ENCODE results near the gene ZNF653.
"Not testable (repeated sequence)": the region's sequence is repeated elsewhere in the genome, so short reads cannot be mapped to it uniquely, and the experiment has no call there.

Gene ZNF653

DNA sequence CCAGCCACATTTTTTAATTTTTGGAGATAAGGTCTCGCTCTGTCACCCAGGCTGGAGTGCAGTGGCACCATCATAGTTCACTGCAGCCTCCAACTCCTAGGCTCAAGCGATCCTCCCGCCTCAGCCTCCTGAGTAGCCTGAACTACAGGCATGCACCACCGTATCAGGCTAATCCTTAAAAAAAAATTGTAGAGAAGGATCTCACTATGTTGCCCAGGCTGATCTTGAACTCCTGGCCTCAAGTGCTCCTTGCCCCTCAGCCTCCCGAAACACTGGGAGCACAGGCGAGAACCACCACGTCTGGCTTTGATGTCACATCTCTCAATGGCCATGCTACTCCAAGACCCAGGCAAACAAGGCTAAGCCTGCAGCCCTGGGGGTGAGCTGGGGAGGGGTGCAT, 49.0 kb downstream of the ZNF653 start:
- no peak for DNase-seq (ENCODE audit: low read depth, low spot score)

DNA sequence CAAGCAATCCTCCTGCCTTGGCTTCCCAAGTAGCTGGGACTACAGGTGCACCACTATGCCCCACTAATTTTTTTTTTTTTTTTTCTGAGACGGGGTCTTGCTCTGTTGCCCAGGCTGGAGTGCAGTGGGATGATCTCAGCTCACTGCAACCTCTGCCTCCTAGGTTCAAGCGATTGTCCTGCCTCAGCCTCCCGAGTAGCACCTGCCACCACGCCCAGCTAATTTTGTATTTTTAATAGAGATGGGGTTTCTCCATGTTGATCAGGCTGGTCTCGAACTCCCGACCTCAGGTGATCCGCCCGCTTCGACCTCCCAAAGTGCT, 50.4 kb downstream of the ZNF653 start:
- DNase-seq (ENCODE audit: low read depth, low spot score), result not testable (repeated sequence)

DNA sequence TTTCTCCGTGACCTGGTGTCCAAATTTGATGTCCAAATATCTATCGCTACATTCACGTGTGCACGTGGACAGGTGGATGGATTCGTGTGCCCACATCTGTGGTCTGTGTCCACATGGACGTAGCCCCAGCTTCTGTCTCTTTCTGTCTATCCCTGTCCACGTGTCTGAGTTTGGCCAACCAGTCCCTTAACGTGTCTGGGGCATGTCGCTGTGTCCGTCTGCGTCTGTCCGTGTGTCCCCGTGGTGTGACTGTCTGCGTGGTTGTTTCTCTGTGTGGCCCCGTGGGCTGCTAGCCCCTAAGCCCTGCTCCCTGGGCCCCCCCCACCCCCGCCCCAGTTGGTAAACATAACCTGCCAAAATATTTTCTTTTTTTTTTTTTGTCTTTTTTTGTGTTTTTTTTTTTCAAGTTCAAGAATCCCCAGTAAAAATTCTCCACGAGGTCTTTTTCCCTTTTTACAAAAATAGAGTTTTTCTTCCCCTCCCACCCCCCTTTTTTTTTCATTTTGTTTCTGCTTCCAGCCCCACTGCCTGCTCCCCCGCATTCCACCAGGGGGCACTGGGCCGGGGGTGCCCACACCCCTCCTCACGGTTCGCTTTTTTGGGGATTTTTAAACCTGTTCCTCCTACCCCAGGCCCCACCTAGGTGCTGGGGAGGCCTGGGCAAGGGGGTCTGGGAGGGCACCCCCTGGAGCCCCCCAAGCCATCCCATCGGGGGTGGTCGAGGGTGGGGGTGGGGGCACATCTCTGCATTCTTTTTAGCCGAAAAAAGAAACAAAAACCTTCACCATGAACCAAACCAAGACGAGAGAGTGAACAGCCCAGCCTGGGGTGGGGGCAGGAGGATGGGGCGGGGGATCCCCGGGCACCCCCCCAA, 51.9 kb downstream of the ZNF653 start:
- DNase-seq (ENCODE audit: low read depth, low spot score), result no peak

DNA sequence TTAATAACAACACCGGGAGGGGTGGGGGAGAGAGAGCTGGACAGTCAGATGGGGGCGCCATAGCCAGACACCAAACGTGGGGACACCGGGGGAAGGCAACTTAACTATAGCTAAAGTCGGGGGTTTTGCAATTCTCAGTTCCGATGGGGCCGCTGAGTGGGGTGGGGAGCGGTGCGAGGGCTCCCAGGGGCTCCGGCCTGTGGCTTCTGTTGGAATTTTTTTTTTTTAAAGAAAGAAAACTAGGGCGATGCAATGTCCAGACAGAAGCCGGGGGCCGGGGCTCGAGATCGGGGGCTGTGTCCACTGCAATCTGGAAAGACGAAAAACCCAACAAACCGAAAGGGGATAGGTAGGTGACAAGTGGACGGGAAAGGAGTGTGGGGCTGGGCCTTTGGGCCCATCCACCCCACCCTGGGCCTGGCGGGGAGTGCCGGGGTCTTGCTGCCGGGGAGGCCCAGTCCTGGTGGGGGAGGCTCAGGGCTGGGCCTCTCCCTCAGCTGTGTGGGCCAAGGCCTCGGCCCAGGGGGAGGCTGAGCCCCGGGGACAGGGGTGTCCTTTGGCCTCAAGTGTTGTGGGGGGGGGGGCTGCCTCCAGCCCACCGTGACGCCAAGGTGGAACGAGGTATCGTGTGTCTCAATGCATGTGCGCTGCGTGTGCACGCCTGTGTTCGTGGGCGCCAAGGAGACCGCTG, 52.9 kb downstream of the ZNF653 start:
- no peak for DNase-seq (ENCODE audit: low read depth, low spot score)

DNA sequence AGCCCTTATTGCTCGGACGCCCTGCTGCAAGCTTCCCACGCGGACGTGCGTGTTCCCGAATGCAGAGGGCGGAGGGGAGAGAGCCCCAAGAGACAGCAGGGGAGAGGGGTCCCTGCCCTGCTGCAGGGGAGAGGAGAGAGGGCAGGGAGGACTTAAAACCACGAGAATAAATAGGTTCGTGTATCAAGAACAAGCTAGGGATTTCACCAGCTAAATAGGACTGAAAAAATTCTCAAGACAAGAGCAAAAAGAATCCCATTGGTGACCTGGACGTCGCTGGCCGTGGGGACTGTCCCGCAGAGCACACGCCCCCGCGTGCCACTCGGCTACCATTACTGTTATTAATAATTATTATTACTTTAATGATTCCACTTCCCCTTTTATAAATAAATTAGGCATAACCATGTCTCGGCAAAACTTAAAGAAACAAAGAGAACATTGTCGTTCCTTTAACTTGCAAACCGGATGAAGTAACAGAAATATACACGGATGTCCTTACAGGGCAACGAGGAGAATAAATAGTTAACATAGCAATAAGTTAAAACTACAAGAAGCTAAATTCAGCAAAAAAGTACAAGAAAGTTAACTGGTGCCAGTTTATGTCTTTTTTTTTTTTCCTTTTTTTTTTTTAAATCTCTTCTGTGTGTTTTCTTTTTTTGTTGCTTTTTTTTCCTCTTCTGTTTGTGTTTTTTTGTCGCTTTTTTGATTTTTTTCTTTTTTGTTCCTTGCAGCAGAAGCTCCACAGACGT, 53.6 kb downstream of the ZNF653 start:
- no peak for DNase-seq (ENCODE audit: low read depth, low spot score)

DNA sequence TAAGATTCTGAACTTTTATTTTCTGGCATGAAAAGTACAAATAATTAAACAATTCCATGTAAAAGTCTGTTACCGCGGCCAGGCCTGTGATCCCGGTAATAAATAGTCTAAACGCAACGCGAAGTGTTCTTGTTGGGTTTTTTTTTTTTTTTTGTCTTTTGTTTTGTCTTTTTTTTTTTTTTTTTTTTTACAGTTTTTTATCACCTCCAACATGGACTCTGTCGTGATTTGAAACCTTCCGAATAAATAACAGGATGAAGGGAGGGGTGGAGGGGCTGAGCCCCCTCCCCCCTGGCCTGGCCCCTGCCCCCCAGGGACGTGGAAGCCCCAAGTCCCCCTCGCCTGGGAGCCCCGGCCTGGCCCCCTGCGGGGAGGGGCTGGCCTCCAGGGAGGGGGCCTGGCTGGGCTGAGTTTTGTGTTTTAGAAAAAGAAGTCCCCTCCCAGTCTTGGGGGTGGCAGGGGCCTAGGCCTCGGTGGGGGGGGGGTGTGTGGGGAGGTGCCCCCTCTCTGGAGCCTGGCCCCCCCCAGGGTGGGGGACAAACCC, 54.2 kb downstream of the ZNF653 start:
- DNase-seq (ENCODE audit: low read depth, low spot score), result no peak

DNA sequence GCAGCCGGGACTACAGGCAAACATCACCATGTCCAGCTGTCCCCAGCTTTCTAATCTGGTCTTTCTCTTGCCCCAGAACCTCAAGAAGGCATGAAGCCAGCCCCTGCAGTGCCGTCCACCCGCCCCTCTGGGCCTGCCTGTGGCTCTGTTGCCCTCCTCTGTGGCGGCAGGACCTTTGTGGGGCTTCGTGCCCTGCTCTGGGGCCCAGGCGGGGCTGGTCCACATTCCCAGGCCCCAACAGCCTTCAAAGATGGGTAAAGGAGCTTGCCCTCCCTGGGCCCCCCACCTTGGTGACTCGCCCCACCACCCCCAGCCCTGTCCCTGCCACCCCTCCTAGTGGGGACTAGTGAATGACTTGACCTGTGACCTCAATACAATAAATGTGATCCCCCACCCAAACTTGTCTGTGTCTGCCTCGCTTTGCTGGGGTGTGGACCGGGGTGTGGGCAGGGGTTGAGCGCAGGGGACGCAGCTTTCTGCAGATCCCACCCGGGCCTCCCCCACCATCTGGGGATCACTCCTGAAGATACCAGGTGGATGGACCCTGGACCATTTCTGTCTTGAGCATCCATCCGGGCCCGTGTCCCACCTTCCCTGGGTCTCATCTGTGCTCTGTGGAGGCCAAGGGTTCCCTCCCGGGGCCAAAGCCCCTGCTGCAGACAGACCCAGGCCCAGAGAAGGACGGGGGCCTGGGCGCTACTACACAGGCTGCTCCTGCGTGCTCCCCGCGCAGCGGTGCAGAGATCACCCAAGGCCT, 54.9 kb downstream of the ZNF653 start:
- no peak for DNase-seq (ENCODE audit: low read depth, low spot score)

DNA sequence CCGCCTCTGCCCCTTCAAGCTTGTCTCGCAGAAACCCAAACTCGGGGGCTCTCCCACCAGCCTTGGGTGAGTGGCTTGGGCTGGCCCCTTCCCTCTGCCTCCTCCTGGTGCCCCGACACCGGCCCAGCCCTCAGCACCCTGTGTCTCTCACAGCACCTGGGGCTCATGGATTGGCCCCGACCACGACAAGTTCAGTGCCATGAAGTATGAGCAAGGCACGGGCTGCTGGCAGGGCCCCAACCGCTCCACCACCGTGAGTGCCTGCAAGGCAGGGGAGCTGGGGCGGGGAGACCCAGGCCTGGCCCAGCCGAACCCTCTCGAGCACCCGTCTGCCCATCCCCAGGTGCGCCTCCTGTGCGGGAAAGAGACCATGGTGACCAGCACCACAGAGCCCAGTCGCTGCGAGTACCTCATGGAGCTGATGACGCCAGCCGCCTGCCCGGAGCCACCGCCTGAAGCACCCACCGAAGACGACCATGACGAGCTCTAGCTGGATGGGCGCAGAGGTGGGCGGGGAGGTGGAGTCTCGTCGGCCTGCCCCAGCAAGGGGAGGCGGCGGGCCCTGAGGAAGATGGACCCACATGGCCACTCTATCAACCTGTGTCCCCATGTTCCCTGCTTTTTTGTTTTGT, 56.6 kb downstream of the ZNF653 start:
- no peak for DNase-seq (ENCODE audit: low read depth, low spot score)

DNA sequence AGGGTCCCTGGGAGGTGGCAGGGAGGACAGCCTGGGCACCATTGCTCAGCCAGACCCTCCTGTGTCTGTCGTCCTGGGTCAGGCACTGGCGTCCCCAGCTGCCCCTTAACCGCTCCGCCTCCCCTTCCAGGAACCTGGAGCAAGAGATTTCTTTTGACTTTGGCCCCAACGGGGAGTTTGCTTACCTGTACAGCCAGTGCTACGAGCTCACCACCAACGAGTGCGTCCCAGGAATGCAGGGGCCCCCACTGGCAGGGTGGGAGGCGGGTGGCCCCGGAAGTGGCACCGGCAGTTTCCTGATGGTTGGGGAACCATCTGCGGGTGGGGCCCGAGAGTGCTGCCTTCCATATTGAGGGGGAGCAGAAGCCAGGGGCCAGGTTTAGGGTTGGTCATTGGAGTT, 57.2 kb downstream of the ZNF653 start:
- DNase-seq (ENCODE audit: low read depth, low spot score), result no peak

DNA sequence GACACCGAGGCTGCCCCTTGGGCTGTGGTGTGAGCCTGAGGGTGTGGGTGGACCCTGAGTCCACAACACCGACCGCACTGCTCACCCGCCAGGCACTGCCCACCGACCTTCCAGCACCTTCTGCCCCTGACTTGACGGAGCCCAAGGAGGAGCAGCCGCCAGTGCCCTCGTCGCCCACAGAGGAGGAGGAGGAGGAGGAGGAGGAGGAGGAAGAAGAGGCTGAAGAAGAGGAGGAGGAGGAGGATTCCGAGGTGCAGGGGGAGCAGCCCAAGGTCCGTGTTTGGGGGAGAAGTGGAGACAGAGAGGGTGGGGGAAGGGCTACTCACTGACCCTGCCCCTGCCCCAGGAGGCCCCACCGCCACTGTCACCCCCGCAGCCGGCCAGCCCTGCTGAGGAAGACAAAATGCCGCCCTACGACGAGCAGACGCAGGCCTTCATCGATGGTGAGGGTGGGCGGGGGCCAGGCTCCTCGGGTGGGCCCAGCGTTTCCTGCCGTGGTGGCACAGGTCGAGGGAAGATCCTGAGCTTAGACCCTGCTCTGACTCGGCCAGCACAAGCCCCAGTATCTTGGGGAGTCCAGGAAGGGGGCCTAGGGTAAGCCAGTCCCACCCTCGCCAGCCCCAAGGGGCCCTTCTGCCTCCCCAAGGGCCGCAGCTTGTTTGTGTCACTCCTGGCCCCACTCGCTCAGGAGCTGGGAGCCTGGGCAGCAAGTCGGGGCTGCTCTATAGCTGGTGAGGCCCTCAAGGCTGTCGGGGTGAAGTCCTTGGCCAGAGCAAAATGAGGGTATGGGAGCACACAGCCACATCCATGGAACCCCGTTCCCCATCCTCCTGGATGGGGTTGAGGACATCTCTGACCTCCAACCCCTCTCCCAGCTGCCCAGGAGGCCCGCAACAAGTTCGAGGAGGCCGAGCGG, 58.0 kb downstream of the ZNF653 start:
- DNase-seq (ENCODE audit: low read depth, low spot score), result no peak

DNA sequence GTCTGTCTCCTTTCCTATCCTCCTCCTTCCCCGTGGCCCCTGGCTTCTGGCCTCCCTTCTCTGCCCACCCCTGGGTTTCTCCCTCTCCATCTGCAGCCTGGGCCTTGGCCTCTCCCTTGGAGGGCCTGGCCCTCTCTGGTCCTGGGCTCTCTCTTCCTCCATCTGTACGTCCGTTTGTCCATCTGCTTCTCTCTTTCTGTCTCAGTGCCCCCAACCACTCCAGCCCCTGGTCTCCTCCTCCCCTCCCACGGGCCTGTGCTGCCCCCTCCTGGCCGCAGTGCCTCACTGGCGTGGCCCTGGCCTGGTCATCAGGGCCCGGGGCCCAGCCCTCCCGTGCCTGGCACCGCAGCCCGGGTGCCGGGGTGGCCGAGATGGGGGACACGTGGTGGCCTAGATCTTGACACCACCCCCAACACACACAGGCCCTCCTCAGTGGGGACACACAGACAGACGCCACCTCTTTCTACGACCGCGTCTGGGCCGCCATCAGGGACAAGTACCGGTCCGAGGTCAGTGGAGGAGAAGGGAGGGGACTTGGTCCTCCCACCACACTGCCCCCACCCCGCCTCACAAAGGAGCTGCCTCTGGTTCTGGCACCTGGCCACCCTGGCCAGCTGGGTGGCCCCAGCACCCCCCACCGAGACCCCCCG, 58.9 kb downstream of the ZNF653 start:
- no peak for DNase-seq (ENCODE audit: low read depth, low spot score)

DNA sequence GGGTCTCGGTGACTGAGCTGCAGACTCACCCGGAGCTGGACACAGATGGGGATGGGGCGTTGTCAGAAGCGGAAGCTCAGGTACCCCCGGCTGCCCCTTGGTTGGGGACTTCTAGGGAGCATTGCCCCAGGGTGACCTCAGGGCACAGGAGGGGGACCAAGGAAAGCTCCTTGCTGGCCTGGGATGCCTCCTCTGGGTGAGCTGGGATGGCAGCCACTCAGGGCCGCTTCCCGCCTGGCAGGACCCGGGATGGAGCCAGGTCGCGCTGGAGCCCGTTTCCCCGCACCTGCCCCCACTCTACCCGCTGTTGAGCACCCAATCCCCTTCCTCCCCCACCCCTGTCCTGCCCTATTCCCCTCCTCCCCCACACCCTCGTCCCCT, 59.4 kb downstream of the ZNF653 start:
- no peak for DNase-seq (ENCODE audit: low read depth, low spot score)

DNA sequence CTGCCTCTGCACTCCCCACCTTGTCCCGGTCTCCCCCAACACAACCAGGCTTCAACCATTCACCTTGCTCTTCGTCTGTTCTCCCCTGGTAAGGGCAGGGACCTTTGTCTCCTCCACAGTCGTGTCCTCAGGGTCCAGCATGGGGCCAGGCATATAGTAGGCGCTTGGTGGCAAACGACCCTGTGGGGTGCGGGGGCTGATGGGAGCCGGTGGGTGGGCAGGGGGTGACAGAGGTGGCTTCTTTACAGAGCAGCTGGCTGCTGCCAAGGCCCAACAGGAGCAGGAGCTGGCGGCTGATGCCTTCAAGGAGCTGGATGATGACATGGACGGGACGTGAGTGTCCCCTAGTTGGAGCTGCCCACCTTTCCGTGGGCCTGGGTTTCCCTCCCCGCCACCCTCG, 60.5 kb downstream of the ZNF653 start:
- DNase-seq (ENCODE audit: low read depth, low spot score), result no peak

DNA sequence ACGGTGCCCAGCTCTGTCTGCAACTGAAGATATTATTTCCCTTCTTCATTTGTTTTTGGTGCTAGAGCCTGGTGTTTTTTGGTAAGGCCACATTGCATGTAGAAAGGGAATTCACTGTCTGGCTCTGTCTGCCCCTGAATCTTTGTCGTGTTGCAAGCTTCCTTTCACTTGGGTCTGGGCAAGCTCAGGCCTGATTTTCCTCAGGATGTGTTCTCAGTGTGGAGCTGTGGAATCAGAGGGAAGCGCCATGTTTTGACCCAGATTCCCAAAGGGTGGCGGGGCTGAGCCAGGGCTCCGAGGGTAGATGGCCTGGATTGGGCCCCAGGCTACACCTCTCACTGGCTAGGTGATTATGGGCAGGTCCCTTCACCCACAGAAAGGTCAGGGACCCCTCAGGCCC, 61.6 kb downstream of the ZNF653 start:
- DNase-seq (ENCODE audit: low read depth, low spot score), result no peak

DNA sequence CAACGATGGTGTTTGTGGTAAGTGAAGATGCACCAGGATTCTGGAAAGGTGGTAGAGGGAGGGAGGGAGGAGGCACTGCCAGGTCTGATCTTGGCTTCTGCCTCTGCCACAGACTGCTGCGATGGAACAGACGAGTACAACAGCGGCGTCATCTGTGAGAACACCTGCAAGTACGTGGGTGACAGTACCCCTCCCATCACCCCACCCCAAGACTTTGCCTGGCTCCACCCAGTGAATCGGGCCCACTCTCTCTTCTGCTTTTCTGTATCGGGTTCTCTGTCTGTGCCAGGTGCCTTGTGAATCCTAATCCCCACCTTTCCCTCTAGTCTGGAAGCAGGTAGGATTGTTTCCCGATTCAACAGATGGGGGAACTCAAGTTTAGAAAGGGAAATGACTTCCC, 67.7 kb downstream of the ZNF653 start:
- no peak for DNase-seq (ENCODE audit: low read depth, low spot score)

DNA sequence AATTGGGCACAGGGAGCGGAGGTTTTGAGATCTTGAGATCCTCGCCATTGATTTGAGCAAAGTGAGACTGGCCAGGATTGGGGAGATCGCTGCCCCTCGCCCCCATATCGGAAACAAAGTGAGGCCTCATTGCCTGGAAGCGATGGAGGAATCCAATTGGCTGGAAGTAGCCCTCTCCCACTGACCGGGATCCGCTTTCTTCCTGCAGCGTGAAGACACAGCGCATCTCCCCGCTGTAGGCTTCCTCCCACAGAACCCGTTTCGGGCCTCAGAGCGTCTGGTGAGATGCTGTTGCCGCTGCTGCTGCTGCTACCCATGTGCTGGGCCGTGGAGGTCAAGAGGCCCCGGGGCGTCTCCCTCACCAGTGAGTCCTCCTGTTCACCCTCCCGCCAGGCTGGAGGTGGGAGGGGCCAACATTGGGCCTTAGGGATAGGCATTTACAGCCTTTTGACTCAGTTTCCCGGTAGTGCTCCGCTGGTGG, 69.8 kb downstream of the ZNF653 start:
- no peak for DNase-seq (ENCODE audit: low read depth, low spot score)

DNA sequence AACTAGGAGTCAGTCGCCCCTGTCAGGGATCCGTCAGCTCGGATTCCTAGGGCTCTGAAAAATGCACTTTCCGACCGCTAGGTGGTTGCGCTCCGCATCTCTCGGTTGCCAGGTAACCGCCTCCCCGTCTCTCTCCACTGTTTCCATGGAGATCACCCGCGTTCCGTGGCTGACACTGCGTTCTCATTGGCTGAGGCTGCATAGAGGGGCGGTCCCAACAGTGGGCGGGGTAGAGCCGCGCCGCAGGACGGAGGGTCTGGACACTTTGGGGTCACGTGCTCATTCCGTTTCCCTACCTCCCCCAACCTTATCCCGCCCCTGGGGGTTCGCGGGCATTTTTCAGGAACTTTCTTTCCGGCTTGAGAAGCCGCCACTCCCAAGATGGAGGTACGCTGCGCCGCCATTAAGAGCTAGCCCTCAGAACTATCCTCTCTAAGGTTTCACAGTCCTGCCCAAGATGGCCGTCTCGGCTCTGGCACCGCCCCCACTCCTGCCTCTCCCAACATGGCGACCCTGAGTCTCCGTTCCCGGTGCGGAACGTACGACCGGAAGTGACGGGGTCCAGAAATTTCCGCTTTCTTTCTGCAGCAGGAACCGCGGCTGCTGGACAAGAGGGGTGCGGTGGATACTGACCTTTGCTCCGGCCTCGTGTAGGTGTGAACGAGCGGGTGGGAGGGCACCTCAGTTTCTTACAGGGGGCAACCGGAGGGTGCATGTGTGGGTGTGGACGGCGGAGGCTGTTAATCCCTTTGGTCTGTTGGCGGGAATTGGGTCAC, 70.4 kb downstream of the ZNF653 start, which contains the start of the genes ODAD3 and PRKCSH:
TSS of gene ODAD3 (minus strand) at position 65 of the 776 bp plus-strand sequence. CDS start 105 bp downstream, outside the sequence.
TSS of gene PRKCSH (plus strand) at position 579 of the 776 bp plus-strand sequence. CDS start 483 bp downstream, outside the sequence.
- DNase-seq (ENCODE audit: low read depth, low spot score), result peak; percentile 98

DNA sequence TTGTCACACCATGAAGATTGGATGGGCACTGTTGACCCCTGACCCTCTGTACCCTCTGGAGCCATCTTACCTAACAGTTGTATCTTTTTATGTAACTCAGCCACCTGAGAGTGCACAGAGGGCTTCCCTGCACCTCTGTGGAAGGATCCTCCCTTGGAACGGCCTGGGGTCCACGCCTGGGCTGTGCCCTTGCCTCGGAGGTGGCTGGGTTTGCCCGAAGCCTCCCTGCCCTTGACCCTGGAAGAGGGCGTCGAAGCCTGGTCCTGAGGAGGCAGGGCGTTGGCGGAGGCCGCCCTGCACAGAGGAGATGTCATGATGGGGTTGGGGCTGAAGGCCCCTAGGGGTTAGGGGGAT, 71.0 kb downstream of the ZNF653 start:
- DNase-seq (ENCODE audit: low read depth, low spot score), result no peak
